Neural cell (in vitro differentiated cells): ENCODE measurements around the gene ASCC1. TPM values are rescaled to one million over a fixed set of nuclear protein-coding genes. Genes with fewer than 3 reads are reported as not detected.

ENCODE experiments used
- H2AFZ ChIP-seq: fragments of 200-600, 300-800 bp; sonication (generic), shearing (Covaris generic); 2 replicates; pipeline ENCODE4 v1.6.0; 2014; ENCODE audit warnings: low read depth, mild to moderate bottlenecking, antibody characterized with exemption, low read length, moderate library complexity
- H3F3A ChIP-seq: fragments of 200-600 bp; shearing (Covaris generic); 2 replicates; pipeline ENCODE4 v1.6.1; 2016; ENCODE audit warnings: mild to moderate bottlenecking, moderate library complexity, mixed read lengths, antibody characterized with exemption, low read length; ENCODE audit not compliant: insufficient read depth, poor library complexity, severe bottlenecking
- H3K27ac ChIP-seq: fragments of 200-600, 300-800 bp; sonication (generic), shearing (Covaris generic); 2 replicates; pipeline ENCODE4 v1.5.1; 2014; ENCODE audit warnings: mild to moderate bottlenecking, low read length, moderate library complexity
- H3K27me3 ChIP-seq: fragments of 300-800, 200-600 bp; sonication (generic), shearing (Covaris generic); 2 replicates; pipeline ENCODE4 v1.6.0; 2014; ENCODE audit warnings: mild to moderate bottlenecking, low read depth, low read length, moderate library complexity; ENCODE audit not compliant: insufficient read depth
- H3K36me3 ChIP-seq: fragments of 300-800, 200-600 bp; sonication (generic), shearing (Covaris generic); 2 replicates; pipeline ENCODE4 v1.5.1; 2014; ENCODE audit warnings: mild to moderate bottlenecking, antibody characterized with exemption, low read length, moderate library complexity; ENCODE audit not compliant: insufficient read depth
- H3K4me2 ChIP-seq: fragments of 300-800, 200-600 bp; sonication (generic), shearing (Covaris generic); 2 replicates; pipeline ENCODE4 v1.6.0; 2014; ENCODE audit warnings: mild to moderate bottlenecking, low read length
- H3K4me3 ChIP-seq: fragments of 300-800, 200-600 bp; sonication (generic), shearing (Covaris generic); 2 replicates; pipeline ENCODE4 v1.5.1; 2014; ENCODE audit warnings: mild to moderate bottlenecking, low read length, moderate library complexity
- H3K79me2 ChIP-seq: fragments of 200-600 bp; shearing (Covaris generic); replicated peaks from 2 replicates; pipeline ENCODE4 v1.6.0; 2014; ENCODE audit warnings: mild to moderate bottlenecking, low read length, moderate library complexity; ENCODE audit not compliant: insufficient read depth
- H3K9ac ChIP-seq: fragments of 300-800, 200-600 bp; sonication (generic), shearing (Covaris generic); 2 replicates; pipeline ENCODE4 v1.6.1; 2016; ENCODE audit warnings: mild to moderate bottlenecking, low read length, mixed read lengths
- H3K9me2 ChIP-seq: fragments of 200-600 bp; shearing (Covaris generic); 2 replicates; pipeline ENCODE4 v1.6.1; 2016; ENCODE audit warnings: mild to moderate bottlenecking, low read length, mixed read lengths; ENCODE audit not compliant: insufficient read depth
- H3K9me3 ChIP-seq: fragments of 200-600, 300-800 bp; sonication (generic), shearing (Covaris generic); 2 replicates; pipeline ENCODE4 v1.6.1; 2016; ENCODE audit warnings: mild to moderate bottlenecking, mixed run types, low read length, moderate library complexity, mixed read lengths
- H4K20me1 ChIP-seq: fragments of 200-600 bp; shearing (Covaris generic); 2 replicates; pipeline ENCODE4 v1.6.1; 2016; ENCODE audit warnings: mild to moderate bottlenecking, mixed run types; ENCODE audit not compliant: insufficient read depth
- EP300 ChIP-seq: fragments of 450-650 bp; conservative IDR thresholded peaks from 2 replicates; pipeline ENCODE4 v1.6.1; 2014; ENCODE audit warnings: antibody characterized with exemption, mild to moderate bottlenecking, moderate library complexity; ENCODE audit not compliant: poor library complexity, severe bottlenecking
- EZH2 ChIP-seq: fragments of 200-600, 300-800 bp; shearing (Covaris generic), sonication (generic); IDR thresholded peaks from 2 replicates; pipeline ENCODE4 v1.6.1; 2014; ENCODE audit warnings: antibody characterized with exemption, low read length, borderline replicate concordance, mild to moderate bottlenecking; ENCODE audit not compliant: insufficient read depth, poor library complexity, severe bottlenecking
- MXI1 ChIP-seq: fragments of 450-650 bp; conservative IDR thresholded peaks from 2 replicates; pipeline ENCODE4 v1.6.1; 2014; ENCODE audit warnings: antibody characterized with exemption, mild to moderate bottlenecking; ENCODE audit not compliant: poor library complexity, severe bottlenecking
- POLR2AphosphoS5 ChIP-seq: IDR thresholded peaks from 2 replicates; pipeline ENCODE4 v1.6.1; 2012
- RAD21 ChIP-seq: fragments of 450-650 bp; conservative IDR thresholded peaks from 2 replicates; pipeline ENCODE4 v1.6.1; 2014; ENCODE audit warnings: antibody characterized with exemption, mild to moderate bottlenecking, moderate library complexity
- REST ChIP-seq: IDR thresholded peaks from 2 replicates; pipeline ENCODE4 v1.6.1; 2012; ENCODE audit warnings: borderline replicate concordance
- TAF1 ChIP-seq: IDR thresholded peaks from 2 replicates; pipeline ENCODE4 v1.6.1; 2012; ENCODE audit warnings: low read depth
- polyA plus RNA-seq: library from polyadenylated mRNA; depleted of rRNA; stranded (reverse); fragments of >200 nt; gene quantifications from 2 replicates; pipeline ENCODE4 v1.2.3, GENCODE V29; 2014
- TF ChIP-seq, protein P1 (sequence below): fragments of 450-650 bp; IDR thresholded peaks from 2 replicates; pipeline ENCODE4 v1.5.1; 2014; ENCODE audit warnings: antibody characterized with exemption, mild to moderate bottlenecking, moderate library complexity; ENCODE audit not compliant: poor library complexity, severe bottlenecking

Gene ASCC1
- polyA plus RNA-seq, 1 donor from 2014 or later, result 39.6 TPM

GRCh38 chr10:72174297-72174662 lies 41.8 kb downstream of the ASCC1 start:
- Histone ChIP-seq H2AFZ (no peak overlapping the region), H3K36me3 (no peaks in the 10 kb centered on the region), H3K9me2 (peaks cover 5% of the 10 kb centered on the region), H3K4me3 (no peak overlapping the region), H3K27me3 (no peaks in the 10 kb centered on the region), H4K20me1 (no peaks in the 10 kb centered on the region), H3K79me2 (no peaks in the 10 kb centered on the region), H3K27ac (no peak overlapping the region), H3F3A (no peaks in the 10 kb centered on the region), H3K9me3 (no peaks in the 10 kb centered on the region), H3K9ac (no peak overlapping the region), H3K4me2 (no peak overlapping the region)
- TF ChIP-seq RAD21, result no peak
- TF ChIP-seq EZH2, result no peak
- no peak for TF ChIP-seq REST
- no peak for TF ChIP-seq MXI1
- no peak for TF ChIP-seq TAF1
- no peak for TF ChIP-seq EP300

DNA sequence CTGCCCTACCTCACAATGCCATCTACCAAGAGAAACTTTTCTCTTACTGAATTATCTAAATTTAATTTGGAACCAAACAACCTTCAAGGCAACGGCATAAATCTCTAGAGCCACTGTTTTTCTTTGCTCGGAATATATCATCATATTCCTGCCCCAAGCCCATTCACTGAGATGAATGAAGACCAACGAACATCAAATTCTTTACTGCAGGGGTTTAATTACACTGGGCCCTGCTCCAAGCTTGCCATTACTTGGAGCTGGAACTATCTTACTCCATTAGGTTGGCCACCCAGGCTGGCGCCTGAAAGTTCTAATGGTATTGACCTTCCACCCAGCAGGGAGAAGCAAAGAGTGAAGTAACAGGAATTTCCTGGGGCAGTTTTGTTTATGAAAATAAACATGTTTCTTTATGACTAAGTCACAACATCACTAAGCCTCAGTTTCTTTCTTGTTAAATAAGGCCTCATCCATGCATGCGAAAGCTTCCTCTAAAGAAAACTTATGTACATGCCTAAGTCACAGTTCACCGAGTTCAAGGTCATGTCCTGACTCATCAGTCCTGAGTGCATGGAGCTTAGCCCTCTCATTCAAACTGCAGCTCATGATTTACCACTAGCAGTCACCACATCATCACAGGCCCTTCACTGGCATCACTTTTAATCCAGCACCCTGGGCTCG lies 42.3 kb downstream of the ASCC1 start:
- Histone ChIP-seq H4K20me1 (no peaks in the 10 kb centered on the region), H3K9me2 (peaks cover 4% of the 10 kb centered on the region), H3K36me3 (no peaks in the 10 kb centered on the region), H3K4me2 (no peak overlapping the region), H3K4me3 (no peak overlapping the region), H3F3A (no peaks in the 10 kb centered on the region), H2AFZ (no peak overlapping the region), H3K27me3 (no peaks in the 10 kb centered on the region), H3K9ac (no peak overlapping the region), H3K9me3 (no peaks in the 10 kb centered on the region), H3K79me2 (no peaks in the 10 kb centered on the region), H3K27ac (no peak overlapping the region)
- TF ChIP-seq EZH2 (no peak), MXI1 (no peak), POLR2AphosphoS5 (no peak), REST (no peak), TAF1 (no peak), EP300 (no peak)
- TF ChIP-seq, protein P1, sequence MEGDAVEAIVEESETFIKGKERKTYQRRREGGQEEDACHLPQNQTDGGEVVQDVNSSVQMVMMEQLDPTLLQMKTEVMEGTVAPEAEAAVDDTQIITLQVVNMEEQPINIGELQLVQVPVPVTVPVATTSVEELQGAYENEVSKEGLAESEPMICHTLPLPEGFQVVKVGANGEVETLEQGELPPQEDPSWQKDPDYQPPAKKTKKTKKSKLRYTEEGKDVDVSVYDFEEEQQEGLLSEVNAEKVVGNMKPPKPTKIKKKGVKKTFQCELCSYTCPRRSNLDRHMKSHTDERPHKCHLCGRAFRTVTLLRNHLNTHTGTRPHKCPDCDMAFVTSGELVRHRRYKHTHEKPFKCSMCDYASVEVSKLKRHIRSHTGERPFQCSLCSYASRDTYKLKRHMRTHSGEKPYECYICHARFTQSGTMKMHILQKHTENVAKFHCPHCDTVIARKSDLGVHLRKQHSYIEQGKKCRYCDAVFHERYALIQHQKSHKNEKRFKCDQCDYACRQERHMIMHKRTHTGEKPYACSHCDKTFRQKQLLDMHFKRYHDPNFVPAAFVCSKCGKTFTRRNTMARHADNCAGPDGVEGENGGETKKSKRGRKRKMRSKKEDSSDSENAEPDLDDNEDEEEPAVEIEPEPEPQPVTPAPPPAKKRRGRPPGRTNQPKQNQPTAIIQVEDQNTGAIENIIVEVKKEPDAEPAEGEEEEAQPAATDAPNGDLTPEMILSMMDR, result no peak
